Type B pancreatic cell (in vitro differentiated cells): Measurements from ENCODE around the gene LASP1NB.

Experiments used
- DNase-seq: peaks from one replicate; pipeline ENCODE4 v3.0.0; 2021; ENCODE audit warnings: mixed read lengths; ENCODE audit not compliant: unreplicated experiment; ENCODE audit errors: extremely low spot score
- H3K27ac Mint-ChIP-seq: 2 replicates; pipeline ENCODE4 v1.8.0; 2021; ENCODE audit warnings: mild to moderate bottlenecking, mixed read lengths
- H3K27me3 Mint-ChIP-seq: 2 replicates; pipeline ENCODE4 v1.8.0; 2021; ENCODE audit warnings: mixed read lengths
- H3K36me3 Mint-ChIP-seq: 2 replicates; pipeline ENCODE4 v1.8.0; 2021; ENCODE audit warnings: mixed read lengths
- H3K4me1 Mint-ChIP-seq: one replicate; pipeline ENCODE4 v1.8.0; 2021; ENCODE audit warnings: mixed read lengths; ENCODE audit not compliant: unreplicated experiment
- H3K4me3 Mint-ChIP-seq: 2 replicates; pipeline ENCODE4 v1.8.0; 2021; ENCODE audit warnings: mild to moderate bottlenecking, mixed read lengths
- H3K9me3 Mint-ChIP-seq: 2 replicates; pipeline ENCODE4 v1.8.0; 2021; ENCODE audit warnings: mixed read lengths
- TF ChIP-seq, protein P1 (sequence below): fragments of 200-600 bp; sonication (generic); conservative IDR thresholded peaks from 2 replicates; pipeline ENCODE4 v1.5.0; 2021; ENCODE audit warnings: antibody characterized with exemption, mild to moderate bottlenecking

The LASP1NB gene

DNA sequence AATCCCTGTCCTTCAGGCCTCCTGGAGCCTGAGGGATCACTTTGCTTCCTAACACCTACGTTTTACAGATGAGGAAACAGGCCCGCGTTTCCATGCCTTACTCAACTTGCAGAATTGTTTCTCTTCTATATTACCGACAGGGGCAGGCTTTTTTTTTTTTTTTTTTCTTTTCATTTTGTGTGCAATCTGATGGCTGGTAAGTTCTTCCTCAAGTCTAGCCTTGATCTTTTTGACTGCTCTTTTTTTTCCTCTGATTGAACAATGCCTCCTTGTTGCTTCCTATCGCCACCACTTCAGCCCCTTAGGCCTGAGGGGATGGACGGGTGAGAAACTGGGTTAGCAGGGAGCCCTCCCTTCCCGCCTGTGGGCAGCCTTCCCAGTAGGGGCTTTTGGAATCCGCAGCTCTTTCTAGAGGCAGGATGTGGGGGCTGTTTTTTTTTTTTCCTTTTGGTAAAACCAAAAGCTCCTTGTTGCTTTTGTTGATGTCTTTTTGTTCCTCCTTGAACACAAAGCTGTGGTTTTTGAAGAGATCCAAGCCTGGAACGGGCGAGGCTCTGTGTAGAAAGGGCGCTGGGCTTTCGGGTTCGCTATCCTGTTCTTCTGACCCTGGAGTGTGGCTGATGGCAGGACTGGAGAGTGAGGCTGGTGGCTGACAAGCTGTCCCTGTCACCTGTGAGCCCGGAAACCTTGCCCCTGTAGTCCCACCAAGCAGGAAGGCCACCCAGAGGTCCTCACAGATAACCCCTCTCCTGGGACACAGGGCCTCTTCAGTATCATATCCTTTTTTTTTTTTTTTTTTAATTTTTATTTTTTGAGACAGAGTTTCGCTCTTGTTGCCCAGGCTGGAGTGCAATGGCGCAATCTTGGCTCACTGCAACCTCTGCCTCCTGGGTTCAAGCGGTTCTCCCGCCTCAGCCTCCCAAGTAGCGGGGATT, 41.6 kb upstream of the LASP1NB start:
- Mint-ChIP-seq H3K4me1 (peaks cover 51% of the 10 kb centered on the region), H3K4me3 (peak overlapping the region; percentile 51), H3K9me3 (no peaks in the 10 kb centered on the region), H3K27me3 (no peaks in the 10 kb centered on the region), H3K36me3 (peaks cover 19% of the 10 kb centered on the region), H3K27ac (peak overlapping the region; percentile 93)
- DNase-seq = no peak
- TF ChIP-seq, protein P1, sequence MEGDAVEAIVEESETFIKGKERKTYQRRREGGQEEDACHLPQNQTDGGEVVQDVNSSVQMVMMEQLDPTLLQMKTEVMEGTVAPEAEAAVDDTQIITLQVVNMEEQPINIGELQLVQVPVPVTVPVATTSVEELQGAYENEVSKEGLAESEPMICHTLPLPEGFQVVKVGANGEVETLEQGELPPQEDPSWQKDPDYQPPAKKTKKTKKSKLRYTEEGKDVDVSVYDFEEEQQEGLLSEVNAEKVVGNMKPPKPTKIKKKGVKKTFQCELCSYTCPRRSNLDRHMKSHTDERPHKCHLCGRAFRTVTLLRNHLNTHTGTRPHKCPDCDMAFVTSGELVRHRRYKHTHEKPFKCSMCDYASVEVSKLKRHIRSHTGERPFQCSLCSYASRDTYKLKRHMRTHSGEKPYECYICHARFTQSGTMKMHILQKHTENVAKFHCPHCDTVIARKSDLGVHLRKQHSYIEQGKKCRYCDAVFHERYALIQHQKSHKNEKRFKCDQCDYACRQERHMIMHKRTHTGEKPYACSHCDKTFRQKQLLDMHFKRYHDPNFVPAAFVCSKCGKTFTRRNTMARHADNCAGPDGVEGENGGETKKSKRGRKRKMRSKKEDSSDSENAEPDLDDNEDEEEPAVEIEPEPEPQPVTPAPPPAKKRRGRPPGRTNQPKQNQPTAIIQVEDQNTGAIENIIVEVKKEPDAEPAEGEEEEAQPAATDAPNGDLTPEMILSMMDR = peak; percentile 50

DNA sequence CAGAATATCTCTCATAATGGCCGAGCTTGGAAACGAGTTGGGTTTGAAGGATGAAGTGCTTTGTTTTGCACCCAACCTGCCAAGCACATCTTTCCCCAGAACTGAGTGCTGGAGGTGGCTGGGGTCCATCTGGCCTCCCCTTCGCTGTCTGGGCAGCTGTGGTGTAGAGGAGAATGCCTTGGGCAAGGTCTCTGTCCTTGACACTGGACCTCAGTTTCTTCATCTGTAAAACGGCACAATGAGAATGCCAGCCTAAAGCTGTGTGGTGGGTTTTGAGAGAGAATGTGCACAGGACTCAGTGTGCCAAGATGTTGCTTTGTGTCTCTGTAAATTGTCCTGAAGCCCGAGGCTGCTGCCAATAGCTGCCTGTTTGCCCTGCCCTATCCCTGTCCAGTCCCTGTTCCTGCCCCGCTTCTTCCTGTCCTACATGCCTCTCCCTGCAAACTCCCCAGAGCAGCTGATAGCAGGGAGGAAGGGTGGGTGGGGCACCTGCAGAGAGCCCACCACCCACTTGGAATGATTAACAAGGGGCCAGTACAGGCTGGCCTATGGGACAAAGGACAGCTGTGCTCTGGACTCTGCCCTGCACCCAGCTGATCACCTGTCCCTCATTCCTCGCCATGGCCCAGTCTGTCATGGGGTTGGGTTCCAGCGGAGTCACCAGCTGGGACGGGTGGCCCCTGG, 40.2 kb upstream of the LASP1NB start:
- H3K36me3 Mint-ChIP-seq = peaks cover 18% of the 10 kb centered on the region
- peak overlapping the region; percentile 74 for H3K4me3 Mint-ChIP-seq
- H3K27me3 Mint-ChIP-seq = no peaks in the 10 kb centered on the region
- DNase-seq = no peak
- TF ChIP-seq, protein P1 = no peak
- H3K9me3 Mint-ChIP-seq = no peaks in the 10 kb centered on the region
- H3K27ac Mint-ChIP-seq = peak overlapping the region; percentile 48
- peaks cover 42% of the 10 kb centered on the region for H3K4me1 Mint-ChIP-seq

DNA sequence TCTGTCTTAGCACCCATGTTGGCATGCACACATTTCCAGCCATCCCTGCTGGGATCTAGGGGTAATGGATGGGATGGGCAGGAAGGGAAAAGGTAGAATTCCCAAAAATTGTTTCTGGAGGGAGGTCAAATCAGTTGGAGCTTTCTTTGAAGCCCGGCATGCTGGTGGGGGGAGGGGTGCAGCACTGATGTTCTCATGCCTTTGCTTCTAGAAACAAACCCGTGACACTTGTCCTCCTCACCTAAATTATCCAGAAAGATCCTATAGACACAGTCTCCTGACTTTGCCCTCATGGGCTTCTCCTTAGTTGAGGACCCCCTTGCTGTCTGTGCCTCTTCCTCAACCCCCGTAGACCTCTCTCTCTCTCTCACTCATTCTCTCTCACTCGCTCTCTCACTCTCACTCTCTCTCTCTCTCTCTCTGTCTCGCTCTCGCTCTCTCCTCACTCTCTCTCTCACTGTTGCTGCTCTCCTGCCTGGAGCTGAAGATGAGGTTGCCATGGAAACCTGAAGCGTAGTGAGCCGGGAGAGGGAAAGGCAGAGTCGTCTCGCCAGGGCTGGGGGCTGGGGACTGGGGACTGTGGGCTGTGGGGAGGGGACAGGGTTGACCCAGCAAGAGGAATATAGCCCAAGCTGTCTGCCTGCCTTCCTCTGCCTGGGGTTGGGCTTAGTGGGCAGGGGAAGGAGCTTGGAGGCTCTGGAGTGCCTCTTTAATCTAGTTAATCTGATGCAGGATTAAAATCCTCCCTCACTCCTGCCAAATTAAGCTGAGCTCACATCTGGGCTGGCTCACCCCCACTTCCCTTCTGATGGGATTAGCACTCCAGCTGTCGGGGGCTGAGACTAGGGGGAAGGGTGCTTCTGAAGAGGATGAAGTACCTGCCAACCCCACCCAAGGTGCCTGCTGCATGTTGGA, 39.4 kb upstream of the LASP1NB start:
- peaks cover 38% of the 10 kb centered on the region for H3K4me1 Mint-ChIP-seq
- peak overlapping the region; percentile 48 for H3K27ac Mint-ChIP-seq
- H3K27me3 Mint-ChIP-seq = no peaks in the 10 kb centered on the region
- H3K36me3 Mint-ChIP-seq = peaks cover 18% of the 10 kb centered on the region
- no peak for DNase-seq
- TF ChIP-seq, protein P1 = no peak
- no peaks in the 10 kb centered on the region for H3K9me3 Mint-ChIP-seq
- H3K4me3 Mint-ChIP-seq = peak overlapping the region; percentile 74

DNA sequence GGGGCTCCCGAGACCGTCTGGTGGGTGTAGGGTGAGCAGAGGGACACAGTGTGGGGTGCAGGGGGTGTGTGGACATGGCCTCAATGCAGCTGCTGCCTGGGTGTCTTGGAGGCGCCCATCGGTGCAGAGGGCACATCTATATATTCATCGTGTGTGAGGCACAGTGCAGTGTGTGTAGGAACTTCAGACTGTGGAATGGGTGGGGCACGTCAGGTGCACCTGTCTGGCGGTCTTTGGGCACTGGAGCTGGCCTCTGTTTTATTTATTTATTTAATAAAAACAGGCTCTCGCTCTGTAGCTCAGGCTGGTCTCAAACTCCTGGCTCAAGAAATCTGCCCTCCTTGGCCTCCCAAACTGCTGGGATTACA, 38.8 kb upstream of the LASP1NB start:
- Mint-ChIP-seq H3K9me3 (no peaks in the 10 kb centered on the region), H3K4me3 (peak overlapping the region; percentile 14), H3K27me3 (no peaks in the 10 kb centered on the region), H3K36me3 (peaks cover 13% of the 10 kb centered on the region), H3K4me1 (peaks cover 32% of the 10 kb centered on the region), H3K27ac (peak overlapping the region; percentile 53)
- DNase-seq = no peak
- TF ChIP-seq, protein P1 = no peak

DNA sequence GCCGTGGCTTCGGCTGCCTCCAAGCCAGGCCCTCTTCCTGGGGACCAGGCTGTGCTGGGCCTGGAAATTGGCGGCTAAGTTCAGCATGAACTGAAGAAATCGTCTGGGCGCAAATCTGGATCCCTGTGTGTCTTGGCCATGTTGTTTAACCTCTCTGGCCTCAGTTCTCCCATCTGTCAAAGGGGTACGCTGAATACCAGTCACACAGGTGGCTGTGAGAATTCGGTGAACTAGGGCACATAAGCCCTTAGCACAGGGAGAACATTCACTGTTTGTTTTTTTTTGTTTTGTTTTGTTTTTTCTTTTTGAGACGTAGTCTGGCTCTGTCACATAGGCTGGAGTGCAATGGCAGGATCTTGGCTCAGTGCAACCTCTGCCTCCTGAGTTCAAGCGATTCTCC, 36.6 kb upstream of the LASP1NB start:
- TF ChIP-seq, protein P1 = no peak
- no peaks in the 10 kb centered on the region for H3K9me3 Mint-ChIP-seq
- H3K27me3 Mint-ChIP-seq = no peaks in the 10 kb centered on the region
- H3K27ac Mint-ChIP-seq = no peak overlapping the region
- H3K4me1 Mint-ChIP-seq = peaks cover 17% of the 10 kb centered on the region
- H3K36me3 Mint-ChIP-seq = peaks cover 5% of the 10 kb centered on the region
- no peak for DNase-seq
- no peak overlapping the region for H3K4me3 Mint-ChIP-seq
